Erythroblast (primary cell): Measurements from ENCODE around the gene TRABD2B.
A peak's percentile ranks its signal among the peaks of the same experiment; 100 is the strongest.

ENCODE experiments used
- DNase-seq, 2 experiments: peaks; one replicate each; lab custom pipeline; 2025; lab: John Stamatoyannopoulos, UW
- GATA1 ChIP-seq: IDR thresholded peaks from 2 replicates; pipeline ENCODE4 v1.6.1; 2011; ENCODE audit warnings: low read depth, mild to moderate bottlenecking, control low read depth, low read length, moderate library complexity
- POLR2A ChIP-seq: IDR thresholded peaks from 2 replicates; pipeline ENCODE4 v1.6.1; 2011; ENCODE audit warnings: mild to moderate bottlenecking, low read length

The TRABD2B gene

GRCh38 chr1:47751193-47751592 lies 246.0 kb downstream of the TRABD2B start:
- no peak for DNase-seq
- TF ChIP-seq GATA1 (no peak), POLR2A (no peak)

GRCh38 chr1:47745715-47746609 lies 251.2 kb downstream of the TRABD2B start:
- no peak for DNase-seq
- TF ChIP-seq POLR2A, result no peak
- no peak for TF ChIP-seq GATA1

- no peak for DNase-seq
- TF ChIP-seq GATA1 (no peak), POLR2A (no peak)
Observed at GRCh38 chr1:47742890-47743760, 254.1 kb downstream of the TRABD2B start.

DNA sequence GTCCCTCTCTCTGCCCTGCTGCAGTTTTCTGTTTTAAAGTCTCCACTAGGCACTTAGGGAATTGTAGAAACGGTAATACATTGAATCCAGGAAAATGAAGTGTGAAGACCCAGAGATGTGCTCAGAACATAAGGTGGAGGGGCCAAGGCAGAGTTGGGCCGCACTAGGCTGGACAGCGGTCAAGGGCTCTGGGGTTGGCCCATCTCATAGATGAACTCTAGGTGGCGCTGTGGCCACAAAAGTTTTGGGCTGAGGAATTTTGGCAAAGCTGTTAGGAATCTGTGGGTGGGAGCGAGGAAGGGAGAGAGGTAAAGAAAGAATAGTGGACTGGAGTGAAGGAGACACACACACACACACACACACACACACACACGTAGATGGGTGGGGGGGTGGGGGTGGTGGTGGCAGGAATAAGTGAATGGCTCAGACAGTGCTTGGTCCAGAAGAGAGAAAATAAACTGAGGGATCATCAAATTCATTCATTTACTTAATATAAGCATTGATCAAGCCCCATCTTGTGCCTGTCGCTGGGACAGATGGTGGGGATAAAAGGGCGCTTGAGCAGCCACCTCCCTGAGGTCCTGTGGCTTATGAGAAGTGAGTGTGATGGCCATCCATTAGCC lies 258.5 kb downstream of the TRABD2B start:
- no peak for TF ChIP-seq POLR2A
- TF ChIP-seq GATA1, result no peak
- DNase-seq, result peak; percentile 5 to 41

DNA sequence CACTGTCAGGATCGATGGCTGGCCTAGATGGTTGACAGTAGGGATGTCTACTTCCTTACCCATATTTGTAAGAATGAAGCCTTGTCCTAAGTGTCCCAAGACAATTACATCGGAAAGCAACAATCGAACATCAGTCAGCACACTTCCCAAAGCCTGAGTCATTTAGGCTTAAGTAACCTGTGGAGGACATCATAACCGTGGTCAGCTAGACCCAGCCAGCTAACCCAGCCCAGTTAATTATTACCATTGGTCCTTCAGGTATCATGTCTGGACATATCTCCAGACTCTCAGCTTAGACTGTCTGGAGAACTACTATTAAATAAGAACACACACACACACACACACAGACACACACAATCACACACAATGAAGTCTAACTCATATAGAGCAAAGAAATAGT lies 264.7 kb downstream of the TRABD2B start:
- TF ChIP-seq GATA1 (no peak), POLR2A (no peak)
- DNase-seq, result no peak

DNA sequence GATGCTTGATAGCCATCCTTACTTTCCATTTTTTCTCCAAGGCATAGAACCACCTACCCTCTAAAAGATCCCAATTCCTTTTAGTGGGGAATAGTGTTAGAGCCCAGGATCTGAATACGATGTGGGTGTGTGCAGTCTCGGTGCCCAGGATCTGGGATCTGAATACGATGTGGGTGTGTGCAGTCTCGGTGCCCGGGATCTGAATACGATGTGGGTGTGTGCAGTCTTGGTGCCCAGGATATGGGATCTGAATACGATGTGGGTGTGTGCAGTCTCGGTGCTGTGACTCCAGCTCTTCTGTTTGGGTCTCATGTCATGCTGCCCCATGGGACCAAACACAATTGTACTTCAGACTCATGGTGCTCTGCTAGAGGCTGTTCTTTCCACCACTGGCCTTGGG lies 265.5 kb downstream of the TRABD2B start:
- TF ChIP-seq GATA1 (no peak), POLR2A (no peak)
- DNase-seq, result no peak

GRCh38 chr1:47729685-47730084 lies 267.5 kb downstream of the TRABD2B start:
- DNase-seq, result no peak
- TF ChIP-seq GATA1 (no peak), POLR2A (no peak)

DNA sequence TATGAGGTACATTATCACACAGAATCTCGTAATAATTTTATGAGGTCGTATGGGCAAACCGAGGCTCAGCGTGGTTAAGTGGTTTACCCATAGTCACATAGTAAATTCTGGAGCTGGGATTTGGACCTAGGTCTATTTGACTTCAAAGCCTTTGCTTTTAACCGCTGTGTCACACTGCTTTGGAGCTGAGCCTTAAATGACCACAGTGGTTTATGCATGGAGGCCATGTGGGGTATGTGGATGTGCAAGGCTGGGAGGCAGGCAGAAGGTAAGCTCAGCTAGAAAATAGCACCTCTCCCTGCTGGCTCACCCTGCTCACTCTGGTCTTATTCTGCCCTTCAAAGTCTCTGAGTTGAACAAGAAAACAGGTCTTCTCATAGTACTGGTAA lies 269.5 kb downstream of the TRABD2B start:
- no peak for TF ChIP-seq POLR2A
- TF ChIP-seq GATA1, result no peak
- DNase-seq, result no peak

GRCh38 chr1:47727051-47727696 lies 270.0 kb downstream of the TRABD2B start:
- no peak for DNase-seq
- no peak for TF ChIP-seq GATA1
- no peak for TF ChIP-seq POLR2A

DNA sequence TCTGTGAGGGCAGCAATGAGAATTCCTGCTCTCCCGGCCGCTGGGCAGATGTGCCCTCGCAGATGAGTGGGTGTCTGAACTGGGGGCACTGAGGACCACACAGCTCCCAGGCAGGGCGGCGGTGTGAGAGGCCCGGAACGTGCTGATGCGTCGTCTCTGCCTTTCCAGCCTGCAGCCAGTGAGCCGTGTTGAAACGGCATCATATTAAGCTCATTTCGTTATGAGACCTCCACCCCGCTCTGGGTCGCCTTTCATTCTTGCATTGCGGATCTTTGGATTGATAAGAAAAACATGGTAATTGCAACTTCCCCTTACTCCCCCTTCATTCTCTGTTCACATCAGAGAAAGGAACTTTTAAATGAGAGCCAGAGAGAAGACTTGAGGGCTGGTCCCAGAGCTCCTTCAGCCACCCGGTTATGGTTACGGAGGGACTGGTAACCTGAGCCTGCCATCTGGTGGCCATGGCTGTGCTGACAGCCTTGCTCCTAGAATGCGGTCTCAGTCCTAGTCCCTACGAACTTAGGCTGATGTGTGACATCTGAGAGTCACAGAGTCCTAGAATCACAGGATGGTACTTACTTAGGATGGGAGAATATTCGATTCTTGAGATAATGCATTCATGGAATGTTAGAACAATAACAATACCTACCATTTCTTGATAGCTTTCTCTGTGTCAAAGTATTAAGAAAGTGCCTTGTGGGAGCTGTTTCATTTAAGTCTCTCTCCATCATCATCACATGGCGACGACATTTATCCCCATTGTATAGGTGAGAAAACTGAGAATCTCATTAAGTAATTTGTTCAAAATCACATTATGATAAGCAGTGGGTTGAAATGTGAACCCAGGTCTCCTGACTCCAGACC lies 271.0 kb downstream of the TRABD2B start:
- peak; percentile 43 to 63 for DNase-seq

GRCh38 chr1:47725511-47725991 lies 271.6 kb downstream of the TRABD2B start:
- DNase-seq, result no peak
- TF ChIP-seq POLR2A, result no peak
- TF ChIP-seq GATA1, result no peak

More for the DNA sequence above, 271.0 kb downstream of the TRABD2B start:
- TF ChIP-seq GATA1 (no peak), POLR2A (no peak)

DNA sequence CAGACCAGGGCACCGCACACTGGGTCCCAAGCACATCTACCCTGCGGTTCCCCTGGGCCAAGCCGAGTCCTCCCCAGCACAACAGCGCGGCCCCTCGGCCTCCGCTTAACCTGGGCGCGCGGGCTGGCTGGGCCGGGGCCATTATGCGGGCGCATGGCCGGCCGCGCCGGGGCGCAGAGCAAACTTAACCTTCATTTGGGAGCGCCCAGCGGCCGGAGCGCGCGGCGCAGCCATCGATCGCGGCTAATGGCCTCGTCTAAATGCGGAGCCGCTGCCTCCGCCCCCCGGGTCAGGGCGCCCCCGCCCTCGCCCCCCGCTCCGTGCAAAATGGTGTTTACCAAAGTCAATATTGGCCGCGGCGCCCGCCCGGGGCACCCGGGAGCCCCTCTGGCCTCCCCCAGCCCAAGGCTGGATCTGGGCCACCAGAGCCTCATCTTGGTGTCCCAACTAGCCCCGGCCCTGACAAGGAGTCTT lies 272.1 kb downstream of the TRABD2B start:
- no peak for TF ChIP-seq GATA1
- no peak for TF ChIP-seq POLR2A
- no peak for DNase-seq
